GM19324 (cell line): Measurements from ENCODE around the gene ZNF700.
"Not testable (repeated sequence)": the region's sequence is repeated elsewhere in the genome, so short reads cannot be mapped to it uniquely, and the experiment has no call there.

Source experiments
- ATAC-seq: cut with Tn5 transposase; IDR thresholded peaks from one replicate; pipeline ENCODE4 v1.9.1; 2021; ENCODE audit warnings: mild to moderate bottlenecking, moderate library complexity; ENCODE audit not compliant: unreplicated experiment, low FRiP score

Gene ZNF700

GRCh38 chr19:11986754-11987153 lies 61.8 kb downstream of the ZNF700 start:
- ATAC-seq: no peak

DNA sequence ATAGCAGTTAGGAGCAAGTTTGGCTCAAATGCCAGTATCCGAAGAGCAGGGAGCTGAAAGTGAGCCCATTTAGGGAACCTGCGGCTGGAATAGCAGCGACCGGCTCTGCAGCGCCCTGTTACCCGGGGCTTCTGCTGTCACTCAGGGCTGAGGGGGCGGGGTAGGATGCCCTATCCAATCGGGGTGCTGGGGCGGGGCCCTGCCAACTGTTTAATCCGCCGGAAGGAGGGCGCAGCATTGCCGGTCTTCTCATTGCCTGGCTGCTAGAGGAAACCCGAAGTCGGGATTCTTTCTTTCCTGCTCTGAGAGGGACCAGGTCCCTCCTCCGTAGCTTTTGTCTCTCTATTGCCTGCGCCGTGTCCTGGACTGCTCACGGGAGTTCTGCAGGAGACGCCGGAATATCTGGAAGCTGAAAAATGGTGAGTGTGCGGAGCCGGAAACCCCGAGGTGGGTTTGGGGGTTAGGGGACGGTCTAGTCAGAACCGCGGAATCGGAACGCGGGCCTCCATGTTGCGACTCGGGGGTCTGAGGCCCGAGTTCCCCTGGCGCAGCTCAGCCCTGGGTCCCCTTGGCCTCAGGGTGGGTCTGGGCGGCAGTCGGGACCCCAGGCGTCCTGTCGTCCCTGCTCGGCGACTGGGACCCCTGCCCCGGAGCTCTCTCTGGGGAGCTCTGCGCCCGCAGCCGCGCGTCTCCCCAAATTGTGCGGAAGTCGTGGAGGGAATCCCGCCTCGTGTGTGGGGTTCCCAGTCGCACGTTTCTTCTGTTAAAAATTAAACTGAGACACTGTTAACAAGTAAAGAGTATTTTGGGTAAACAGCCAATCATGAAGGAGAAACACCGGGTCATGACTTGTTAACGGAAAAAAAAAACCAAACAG lies 62.7 kb downstream of the ZNF700 start:
- peak; percentile 68 for ATAC-seq

DNA sequence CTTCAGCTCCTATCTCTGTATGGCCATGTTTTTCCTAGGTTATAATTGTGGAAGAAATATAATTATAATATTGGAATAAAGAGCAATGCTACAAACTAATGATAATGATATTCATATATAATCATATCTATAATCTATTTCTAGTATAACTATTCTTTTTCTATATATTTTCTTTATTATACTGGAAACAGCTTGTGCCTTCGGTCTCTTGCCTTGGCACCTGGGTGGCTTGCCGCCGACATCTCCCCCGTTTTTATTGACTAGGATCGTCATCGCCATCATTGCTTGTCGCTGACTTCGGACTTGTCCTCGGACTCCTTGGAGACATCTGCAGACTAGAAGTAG lies 64.2 kb downstream of the ZNF700 start:
- ATAC-seq: no peak

DNA sequence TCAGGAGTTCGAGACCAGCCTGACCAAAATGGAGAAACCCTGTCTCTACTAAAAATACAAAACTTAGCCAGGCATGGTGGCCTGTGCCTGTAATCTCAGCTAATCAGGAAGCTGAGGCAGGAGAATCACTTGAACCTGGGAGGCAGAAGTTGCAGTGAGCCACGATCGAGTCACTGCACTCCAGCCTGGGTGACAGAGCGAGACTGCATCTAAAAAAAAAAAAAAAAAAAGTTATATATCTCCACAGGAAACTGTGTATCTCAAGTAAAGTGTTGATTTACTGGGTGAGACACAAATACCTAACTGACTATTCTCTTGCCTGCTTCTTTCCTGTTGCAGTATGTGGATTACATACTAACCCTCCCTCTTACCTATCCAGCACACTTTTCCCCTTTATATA lies 67.0 kb downstream of the ZNF700 start:
- not testable (repeated sequence) for ATAC-seq

DNA sequence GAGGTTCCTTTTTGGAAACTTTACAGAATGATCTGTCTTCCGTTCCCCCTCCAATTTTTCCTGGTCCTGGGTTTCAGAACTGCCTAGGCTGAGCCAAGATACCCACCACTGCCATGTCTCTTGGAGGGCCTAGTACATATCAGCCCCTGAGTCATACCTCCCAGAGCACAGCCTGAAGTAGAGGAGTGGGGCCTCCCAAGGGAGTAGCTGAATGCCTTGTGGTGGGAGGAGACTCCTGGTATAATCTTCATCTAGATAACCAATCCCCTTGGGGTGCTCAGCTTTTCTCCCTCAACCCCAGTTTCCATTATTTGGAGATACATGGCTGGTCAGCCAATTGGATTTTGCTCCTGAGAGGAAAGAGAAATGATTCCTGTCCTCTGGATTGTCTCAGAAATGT lies 70.3 kb downstream of the ZNF700 start:
- no peak for ATAC-seq
